Left colon (tissue), 2 donors: ENCODE measurements around the gene LAMA5. TPM values are rescaled to one million over a fixed set of nuclear protein-coding genes. Genes with fewer than 3 reads are reported as not detected.

Source experiments
- ATAC-seq: fragments of 200-7000 bp; cut with Tn5 transposase; one replicate; pipeline ENCODE4 v1.9.1; 2020; ENCODE audit warnings: mild to moderate bottlenecking, moderate library complexity
- DNase-seq, 2 donors: peaks; one replicate each; pipeline ENCODE4 v3.0.0-alpha.2; 2020
- intact Hi-C, 2 donors: fragments of 100-400 bp; cut with DNase I in 1 of 2; cut with micrococcal nuclease in 1 of 2; formaldehyde crosslinking; loops; one replicate each; pipeline versions ENCODE4 v1.11.2 to v1.14.0; 2022; cut with DNase I, micrococcal nuclease
- total RNA-seq, 2 donors: library from RNA; stranded (reverse); fragmentation: NEBNext Ultra II Directional; extraction: Animal tissue kit (Norgen Biotek cat#: 25700); gene quantifications; one replicate each; pipeline ENCODE4 v1.2.1, GENCODE V29; 2021
- donor health status: DM: no; HTN: no; CAD: no.
- donor health status: DM: yes; HTN: yes; CAD: no.

The LAMA5 gene
- total RNA-seq, 2 donors from 2014 or later: 18.2 to 45.8 TPM

GRCh38 chr20:62339647-62340062, 27.5 kb downstream of the LAMA5 start:
- no peak for DNase-seq
- no peak for ATAC-seq
- intact Hi-C loops: no loop called here

DNA sequence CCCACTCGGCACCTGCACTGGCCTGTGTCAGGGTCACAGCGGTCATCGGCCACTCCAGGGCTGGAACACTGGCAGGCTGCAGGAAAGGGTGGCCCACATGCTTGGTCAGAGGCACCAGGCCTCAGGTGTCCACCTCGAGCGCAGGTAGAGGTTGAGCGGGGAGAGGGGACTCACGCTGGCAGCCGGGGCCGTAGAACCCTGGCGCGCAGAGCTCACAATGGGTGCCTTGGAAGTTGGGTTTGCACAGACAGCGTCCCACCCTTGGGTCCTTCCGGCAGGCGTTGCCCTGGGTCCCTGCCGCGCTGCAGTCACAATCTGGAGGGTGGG, 28.9 kb downstream of the LAMA5 start:
- ATAC-seq (no peak), DNase-seq (no peak)
- intact Hi-C loops: no loop called here

GRCh38 chr20:62337558-62338293, 29.4 kb downstream of the LAMA5 start:
- DNase-seq (no peak), ATAC-seq (peak; percentile 20)
- intact Hi-C loops: no loop called here

DNA sequence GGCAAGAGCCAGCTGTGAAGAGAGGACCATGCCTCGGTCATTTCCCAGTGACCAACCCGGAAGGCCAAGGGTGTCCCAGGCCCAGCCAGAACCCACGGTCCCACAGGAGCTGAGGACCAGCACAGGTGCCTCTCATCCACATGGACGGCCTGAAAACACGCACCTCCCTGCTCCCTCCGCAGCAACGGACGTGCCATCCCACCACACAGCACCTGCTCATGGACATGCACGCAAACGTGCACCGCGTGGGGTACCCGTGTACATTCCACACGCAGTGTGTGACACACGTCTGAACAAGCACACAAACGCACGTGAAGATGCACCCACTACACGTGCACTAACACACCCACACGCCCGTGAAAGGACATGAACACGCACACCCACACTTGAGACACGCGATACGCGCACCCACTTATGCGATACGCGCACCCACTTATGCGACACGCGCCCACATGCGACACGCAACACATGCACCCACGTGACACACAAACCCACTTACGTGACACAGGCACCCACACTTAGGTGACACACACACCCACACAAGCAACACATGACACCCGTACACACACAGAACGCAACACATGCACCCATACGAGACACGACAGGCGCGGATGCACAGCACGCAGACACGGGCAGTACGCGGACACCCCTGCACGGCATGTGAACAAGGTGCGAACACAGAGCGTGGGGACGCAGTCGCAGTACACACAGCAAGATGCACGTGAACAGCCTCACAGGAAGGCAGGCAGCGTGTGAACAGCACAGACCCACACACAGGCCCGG, 30.1 kb downstream of the LAMA5 start:
- ATAC-seq: no peak
- DNase-seq: no peak
- intact Hi-C loops: no loop called here

GRCh38 chr20:62336329-62336728, 30.8 kb downstream of the LAMA5 start:
- ATAC-seq (no peak), DNase-seq (no peak)
- intact Hi-C loops: no loop called here

GRCh38 chr20:62335532-62335931, 31.6 kb downstream of the LAMA5 start:
- intact Hi-C loops: no loop called here
- no peak for ATAC-seq
- no peak for DNase-seq

GRCh38 chr20:62334881-62335280, 32.2 kb downstream of the LAMA5 start:
- DNase-seq (no peak), ATAC-seq (no peak)
- intact Hi-C loops: no loop called here

DNA sequence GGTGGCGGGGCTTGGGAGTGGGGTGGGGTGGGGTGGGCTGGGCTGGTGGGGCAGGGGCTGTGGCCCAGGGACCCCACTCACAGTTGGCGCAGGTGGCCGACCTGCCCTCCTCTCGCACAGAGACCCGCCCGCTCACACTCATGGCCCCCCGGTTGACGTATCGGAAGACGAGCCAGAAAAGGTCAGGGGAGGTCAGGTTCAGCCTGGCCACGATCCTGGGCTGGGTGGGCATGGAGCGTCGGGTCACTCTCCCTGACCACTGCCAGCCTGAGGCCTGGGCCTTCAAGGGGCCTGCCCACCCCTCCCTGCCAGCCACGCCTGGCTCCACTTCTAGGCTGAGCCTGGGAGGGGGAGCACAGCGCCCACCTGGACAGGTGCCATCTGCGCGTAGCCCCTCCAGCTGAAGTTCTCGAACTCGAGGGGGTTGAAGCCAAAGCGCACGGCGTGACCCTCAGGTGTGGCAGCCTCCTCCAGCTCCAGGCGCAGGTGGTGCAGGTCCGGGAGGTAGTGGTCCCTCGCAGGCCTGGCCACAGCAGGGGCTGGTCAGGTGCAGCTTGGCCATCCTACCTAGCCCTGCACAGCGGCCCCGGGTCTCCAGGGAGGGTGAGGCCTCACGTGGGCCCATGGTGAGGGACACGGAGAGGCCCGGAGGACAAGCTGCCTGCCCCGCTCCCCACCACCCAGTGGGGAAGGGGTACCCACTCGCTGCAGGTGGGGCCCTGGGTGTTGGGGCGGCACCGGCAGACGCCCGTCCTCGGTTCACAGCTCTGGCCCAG, 33.1 kb downstream of the LAMA5 start:
- ATAC-seq (no peak), DNase-seq (no peak)
- intact Hi-C loops: no loop called here

- DNase-seq: no peak
- intact Hi-C loops: no loop called here
- no peak for ATAC-seq
Observed at GRCh38 chr20:62332989-62333819, 33.9 kb downstream of the LAMA5 start.

- intact Hi-C loops: no loop called here
- DNase-seq: no peak
- ATAC-seq: no peak
Observed at GRCh38 chr20:62332421-62332820, 34.7 kb downstream of the LAMA5 start.

- no peak for DNase-seq
- intact Hi-C loops: no loop called here
- ATAC-seq: no peak
Observed at GRCh38 chr20:62331347-62331746, 35.8 kb downstream of the LAMA5 start.

- DNase-seq: no peak
- ATAC-seq: no peak
- intact Hi-C loops: no loop called here
Observed at GRCh38 chr20:62330576-62331317, 36.4 kb downstream of the LAMA5 start.

DNA sequence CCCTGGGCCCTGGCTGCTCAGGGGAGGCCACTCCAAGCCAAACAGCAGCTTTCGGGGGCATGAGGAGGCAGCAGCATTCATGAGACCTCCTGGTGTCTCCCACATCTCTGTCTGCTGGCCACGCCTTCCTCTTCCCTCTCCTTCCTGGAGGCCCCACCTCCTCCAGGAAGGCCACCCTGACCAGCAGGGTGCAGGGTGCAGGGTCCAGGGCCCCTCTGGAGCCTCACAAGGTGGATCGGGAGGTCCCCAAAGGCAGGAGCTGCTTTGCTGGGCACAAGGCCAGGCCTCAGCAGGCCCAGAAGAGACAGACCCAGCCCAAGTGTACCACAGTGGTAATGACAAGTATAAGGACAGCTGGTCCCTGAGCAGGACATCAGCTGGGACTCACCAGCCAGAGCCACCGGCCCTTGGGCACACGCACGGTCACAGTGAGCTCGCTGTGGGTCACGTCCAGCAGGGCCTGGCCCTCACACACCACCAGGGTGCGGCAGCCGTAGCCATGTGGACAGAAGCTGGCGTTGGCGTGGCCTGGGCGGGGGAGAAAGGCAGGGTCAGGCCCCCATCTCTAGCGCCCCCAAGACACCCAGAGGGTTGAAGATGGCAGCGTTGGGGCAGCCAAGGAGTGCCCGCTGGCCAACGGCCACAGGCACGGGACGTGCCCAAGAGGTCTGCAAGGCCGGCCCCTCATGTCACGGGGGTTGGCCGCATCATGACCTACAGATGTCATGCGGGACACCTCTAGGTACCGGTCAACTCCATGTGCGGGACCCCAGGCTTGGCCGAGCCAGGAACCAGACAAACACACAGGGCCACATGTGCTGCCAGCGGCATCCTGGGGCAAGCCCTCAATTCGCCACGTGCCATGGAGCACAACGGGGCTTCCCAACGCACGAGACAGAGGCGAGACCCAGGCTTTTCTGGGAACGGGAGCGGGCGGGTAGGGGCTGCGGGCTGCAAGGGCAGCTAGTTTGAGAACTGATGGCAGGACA, 37.4 kb downstream of the LAMA5 start:
- DNase-seq: no peak
- ATAC-seq: no peak
- intact Hi-C loops: no loop called here

DNA sequence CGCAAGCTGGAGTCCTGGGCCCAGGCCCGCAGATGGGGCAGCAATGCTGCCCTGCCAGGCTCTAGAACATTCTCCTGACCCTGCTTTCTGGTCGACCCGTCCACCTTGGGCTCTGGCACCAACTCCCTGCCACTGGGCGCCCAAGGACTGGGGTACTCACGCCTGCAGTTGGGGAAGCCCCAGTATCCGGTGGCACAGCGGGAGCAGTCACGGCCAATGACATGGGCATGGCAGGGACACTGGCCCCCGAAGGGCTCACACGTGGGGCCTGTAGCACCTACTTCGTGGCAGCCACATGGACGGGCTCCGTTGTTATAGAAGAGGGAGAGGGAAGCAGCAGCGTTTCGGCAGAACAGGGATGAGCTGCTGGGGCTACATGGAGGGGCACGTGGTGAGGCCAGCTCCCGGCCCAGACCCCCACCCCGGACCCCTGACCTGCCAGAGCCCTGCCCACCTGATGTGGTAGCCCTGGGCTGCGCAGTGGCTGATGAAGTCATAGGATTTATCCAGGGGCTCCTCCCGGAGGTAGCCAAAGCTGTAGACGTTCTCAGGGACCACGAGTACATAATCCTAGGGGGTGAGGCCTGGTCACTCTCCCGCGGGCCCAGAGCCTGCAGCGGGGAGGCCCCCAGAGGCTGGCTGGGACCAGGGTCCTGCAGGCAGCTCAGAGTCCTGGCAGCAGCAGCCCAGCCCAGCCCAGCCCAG, 38.3 kb downstream of the LAMA5 start:
- ATAC-seq (no peak), DNase-seq (no peak)
- intact Hi-C loops: no loop called here

DNA sequence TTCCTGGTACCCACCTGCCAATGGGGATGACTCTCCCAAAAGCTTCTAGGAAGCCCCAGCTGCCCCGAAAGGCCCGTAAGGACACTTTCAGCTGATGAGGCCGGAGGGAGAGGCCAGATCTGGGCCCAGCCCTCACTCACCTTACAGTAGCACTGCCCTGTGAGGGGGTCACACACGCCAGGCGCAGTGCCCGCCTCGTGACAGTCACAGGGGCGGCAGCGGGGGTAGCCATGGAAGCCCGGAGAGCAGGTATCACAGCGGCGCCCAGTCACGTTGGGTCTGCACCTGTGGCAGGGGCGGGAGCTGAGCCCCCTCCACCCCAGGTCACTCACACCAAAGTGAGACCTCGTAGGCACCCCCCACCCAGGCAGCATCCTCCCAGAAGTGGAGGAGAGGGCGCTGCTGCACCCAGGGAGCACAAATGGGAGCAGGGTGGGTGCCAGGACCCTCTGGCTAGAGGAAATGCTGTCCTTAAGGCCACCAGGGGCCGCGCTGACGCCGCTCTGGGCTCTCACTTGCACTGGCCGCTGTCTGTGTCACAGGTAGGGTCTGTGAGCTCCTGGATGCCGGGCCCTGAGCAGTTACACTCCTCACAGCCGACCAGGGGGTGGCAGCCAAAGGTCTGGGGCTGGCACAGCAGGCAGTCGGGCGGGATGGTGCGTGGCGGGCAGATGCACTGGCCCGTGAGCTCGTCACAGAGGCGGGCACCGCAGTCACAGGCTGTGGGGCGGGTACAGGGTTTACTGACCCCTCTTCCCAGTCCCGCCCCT, 39.2 kb downstream of the LAMA5 start:
- ATAC-seq (no peak), DNase-seq (no peak)
- intact Hi-C loops: no loop called here
